Measurements from ENCODE around the gene POU2AF1.

The POU2AF1 gene

DNA sequence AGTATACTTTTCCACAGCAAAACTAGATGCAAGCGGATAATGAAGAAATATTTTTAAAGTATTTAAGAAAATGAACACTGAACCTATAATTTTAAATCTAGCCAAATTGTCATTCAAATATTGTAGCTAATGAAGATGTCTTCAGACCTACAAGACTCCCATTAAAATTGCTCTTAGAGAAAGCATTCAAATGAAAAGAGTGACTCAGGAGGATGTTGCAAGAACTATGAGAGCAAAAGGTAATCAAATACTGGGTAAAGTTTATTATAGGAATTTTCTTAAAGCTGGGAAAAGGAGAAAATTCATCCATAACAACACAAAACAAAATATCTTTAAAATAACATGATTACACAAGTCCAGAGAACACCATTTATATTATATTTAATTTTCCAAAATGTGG lies 5.4 kb upstream of the POU2AF1 start:
- no peak for DNase-seq

GRCh38 chr11:111382451-111382850 lies 3.4 kb upstream of the POU2AF1 start:
- no peak for DNase-seq

DNA sequence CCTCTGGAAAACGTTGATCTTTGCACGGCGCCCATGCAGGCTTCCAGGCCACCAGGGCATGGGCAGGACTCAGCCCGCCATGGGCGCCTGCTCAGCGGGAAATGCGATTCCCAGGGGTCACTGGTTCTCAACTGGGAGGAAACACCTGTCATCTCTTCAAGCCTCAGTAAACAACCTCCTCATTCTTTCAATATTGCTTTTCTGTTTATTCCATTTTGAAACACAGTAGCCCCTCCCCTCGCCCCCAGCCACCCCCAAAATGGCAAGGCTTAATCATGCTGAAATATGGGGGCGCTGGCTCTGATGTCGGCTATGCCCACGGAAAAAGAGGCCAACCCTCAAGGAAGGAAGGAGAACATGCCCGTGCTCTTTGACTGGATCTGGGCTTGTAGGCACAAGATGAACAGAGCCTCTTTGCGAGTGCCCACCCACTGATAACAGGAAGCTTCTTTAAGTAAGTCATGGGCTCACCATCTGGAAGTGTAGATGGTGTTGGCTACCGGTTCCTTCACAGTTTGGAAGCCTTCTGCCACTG lies 594 bp upstream of the POU2AF1 start:
- DNase-seq = peak; percentile 45 to 57

DNA sequence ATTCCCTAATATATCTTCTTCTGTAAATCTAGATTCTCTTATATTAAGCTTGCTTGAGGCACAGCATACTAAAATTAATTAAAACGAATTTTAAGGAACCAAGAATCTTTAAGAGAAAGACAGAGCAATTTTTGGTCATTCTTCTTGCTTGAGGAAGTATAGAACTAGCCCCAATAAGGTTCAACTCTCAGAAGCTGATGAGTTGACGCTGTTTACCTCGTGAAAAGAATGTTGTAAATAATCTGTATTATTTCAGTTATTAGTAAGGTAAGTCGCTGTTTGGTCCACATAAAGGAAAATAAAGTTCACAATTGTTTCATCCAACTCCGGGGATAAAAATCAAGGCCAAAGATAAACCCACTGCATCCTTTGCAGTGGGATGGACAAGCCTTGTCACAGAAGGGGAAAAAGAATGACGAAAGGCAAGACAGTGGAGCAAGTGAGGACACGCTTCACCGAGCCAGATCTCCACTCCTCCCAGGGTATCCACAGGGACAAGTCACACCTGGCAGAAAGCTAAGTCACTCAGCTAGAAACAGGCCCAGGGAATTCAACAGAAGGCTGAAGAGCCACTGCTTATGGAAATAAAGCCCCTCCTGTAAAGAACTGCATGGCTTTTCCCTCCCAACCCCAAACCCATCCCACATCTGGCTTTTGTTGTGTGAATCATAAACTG lies 752 bp downstream of the POU2AF1 start:
- DNase-seq = no peak

DNA sequence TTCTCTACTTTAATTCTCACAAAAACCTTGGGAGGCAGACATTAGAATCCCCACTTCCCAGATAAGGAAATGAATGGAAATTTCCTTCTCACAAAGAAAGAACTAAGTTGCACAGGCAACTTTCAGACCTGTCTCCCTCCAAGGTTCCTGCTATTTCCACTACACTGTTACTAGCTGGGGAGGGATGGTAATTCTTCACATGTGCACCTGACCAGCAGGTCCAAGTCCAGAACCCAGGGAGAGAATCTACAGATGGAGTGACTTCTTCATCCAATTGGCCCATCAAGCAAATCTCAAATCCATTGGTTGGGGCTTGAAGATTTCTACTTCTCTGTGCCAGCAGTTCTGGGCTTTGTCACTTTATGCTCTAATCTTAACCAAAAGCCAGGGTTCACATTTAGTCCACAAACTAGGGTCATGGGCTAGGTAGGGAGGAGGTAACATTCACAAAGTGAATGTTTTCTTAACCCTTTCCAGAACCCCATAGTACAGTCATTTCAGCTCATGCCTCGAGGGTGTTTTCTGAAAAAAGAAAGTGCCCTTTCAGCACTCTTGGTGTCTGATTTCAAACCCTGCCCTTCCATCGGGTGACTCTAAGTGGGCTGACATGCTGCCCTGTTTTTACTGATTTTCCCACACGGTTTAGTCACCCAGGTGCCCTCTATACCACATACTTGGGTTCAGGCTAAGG lies 2.7 kb downstream of the POU2AF1 start:
- DNase-seq = no peak

DNA sequence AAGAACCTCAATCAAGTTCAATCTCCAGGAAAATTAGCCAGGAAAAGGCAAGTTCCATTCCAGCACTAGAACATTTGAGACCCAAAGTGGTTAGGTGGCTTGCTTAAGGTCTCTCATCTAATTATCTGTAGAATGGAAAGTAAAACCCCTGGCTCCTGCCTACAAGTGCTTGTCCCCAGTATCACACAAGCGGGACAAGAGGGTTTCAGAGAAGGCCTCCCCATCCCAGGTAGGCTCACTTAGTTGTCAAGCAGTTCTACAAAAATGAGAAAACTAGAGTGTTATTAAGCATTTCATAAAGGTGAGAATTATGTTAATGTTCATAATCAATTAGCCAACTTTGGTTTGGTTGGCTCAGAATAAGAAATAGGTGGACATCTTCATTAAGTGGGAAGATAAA lies 5.5 kb downstream of the POU2AF1 start:
- no peak for DNase-seq

DNA sequence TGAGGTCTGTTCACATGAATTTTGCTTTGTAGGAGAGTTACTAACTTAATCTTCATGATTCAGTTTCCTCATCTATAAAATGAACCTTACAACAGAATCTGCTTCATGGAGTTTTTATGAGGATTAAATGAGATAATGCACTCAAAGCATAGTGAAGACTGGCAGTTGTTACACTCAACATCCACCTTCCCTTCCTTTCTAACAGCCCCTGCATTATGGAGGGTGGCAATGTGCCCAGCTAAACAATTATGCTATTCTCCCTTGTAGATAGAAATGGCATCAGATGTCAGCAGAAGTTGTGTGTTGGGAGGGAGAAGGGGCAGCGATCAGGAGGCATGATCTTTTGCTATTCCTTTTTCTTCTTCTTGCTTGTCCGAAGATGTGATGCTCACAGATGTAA lies 6.5 kb downstream of the POU2AF1 start:
- no peak for DNase-seq

- no peak for DNase-seq
Observed at GRCh38 chr11:111370902-111371578, 8.0 kb downstream of the POU2AF1 start.

- DNase-seq = no peak
Observed at GRCh38 chr11:111370270-111370901, 8.7 kb downstream of the POU2AF1 start.

GRCh38 chr11:111368285-111368560 lies 10.9 kb downstream of the POU2AF1 start:
- DNase-seq = no peak

- no peak for DNase-seq
Observed at GRCh38 chr11:111367411-111368284, 11.4 kb downstream of the POU2AF1 start.

- DNase-seq = no peak
Observed at GRCh38 chr11:111366560-111367410, 12.3 kb downstream of the POU2AF1 start.

DNA sequence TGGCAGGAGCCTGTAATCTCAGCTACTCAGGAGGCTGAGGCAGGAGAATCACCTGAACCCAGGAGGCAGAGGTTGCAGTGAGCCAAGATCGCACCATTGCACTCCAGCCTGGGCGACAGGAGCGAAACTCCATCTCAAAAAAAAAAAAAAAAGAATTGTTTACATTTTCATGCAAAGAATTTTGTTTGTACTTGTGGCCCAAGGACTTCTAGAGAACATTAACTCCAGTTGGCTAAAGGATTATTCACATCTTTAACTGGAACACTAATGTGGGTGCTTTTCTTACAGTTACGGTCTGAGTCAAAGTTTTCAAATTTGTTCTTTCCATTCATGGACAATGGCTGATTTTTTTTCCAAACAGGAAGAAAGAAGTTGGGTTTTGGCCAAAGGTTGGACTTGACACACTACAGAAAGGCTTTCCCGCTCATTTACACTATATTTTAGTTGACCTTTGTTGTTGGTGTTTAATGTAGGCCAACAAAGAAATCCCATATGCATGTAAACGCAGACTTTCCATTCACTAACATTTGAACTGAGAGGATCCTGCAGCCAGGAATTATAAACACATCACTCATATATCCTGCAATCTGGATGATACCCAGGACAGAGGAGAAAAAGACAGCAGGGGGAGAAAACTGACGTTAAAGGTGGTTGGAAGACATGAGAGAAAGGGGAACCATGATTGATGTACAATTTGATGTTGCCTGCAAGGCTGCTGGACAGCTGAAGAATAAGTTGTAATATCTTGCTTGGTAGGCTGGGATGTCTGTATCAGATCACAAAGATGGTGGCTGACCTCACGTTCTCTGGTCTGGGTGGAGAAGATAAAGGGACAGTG lies 13.1 kb downstream of the POU2AF1 start:
- DNase-seq = no peak

- no peak for DNase-seq
Observed at GRCh38 chr11:111364503-111364902, 14.6 kb downstream of the POU2AF1 start.

GRCh38 chr11:111363985-111364384 lies 15.1 kb downstream of the POU2AF1 start:
- no peak for DNase-seq

GRCh38 chr11:111362887-111363411 lies 16.1 kb downstream of the POU2AF1 start:
- no peak for DNase-seq

DNA sequence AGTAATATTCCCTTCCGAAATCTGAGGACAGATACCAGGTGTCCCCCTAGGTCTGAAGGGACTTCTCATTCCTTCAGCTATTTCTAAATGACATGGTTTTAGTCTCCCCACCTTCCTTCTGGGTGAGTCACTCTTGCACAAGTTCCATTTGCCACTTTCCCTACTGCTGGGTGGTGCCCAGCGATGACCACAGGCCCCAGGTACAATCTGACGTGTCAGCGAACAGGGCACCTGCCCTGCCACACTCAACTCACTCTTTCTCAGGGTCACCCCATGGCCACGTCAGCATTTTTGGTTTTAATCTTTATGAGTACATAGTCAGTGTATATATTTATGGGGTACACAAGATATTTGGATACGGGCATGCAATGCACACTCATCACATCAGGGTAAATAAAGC lies 17.2 kb downstream of the POU2AF1 start:
- DNase-seq = no peak

GRCh38 chr11:111361052-111361801 lies 17.8 kb downstream of the POU2AF1 start:
- no peak for DNase-seq

Measured in activated CD4-positive, alpha-beta T cell treated with anti-CD3 and anti-CD28 coated beads, Interleukin-2, amount 50 U/mL, for 4 hours (primary cell).